ENCODE measurements around the gene PHKB. TPM values are rescaled to one million over a fixed set of nuclear protein-coding genes. Genes with fewer than 3 reads are reported as not detected.

Gene PHKB

GRCh38 chr16:47750371-47750770, 289.2 kb downstream of the PHKB start:
- no peaks in the 10 kb centered on the region for H3K36me3 ChIP-seq (ENCODE audit: insufficient read depth, low read length)
- H3K4me2 ChIP-seq (ENCODE audit: low read length), result no peak overlapping the region
- H3K9ac ChIP-seq (ENCODE audit: low read depth, low read length), result no peak overlapping the region
- no peaks in the 10 kb centered on the region for H3K27me3 ChIP-seq (ENCODE audit: control insufficient read depth, insufficient read depth, low read length)
- no peak overlapping the region for H3K4me3 ChIP-seq (ENCODE audit: low read length)
- H3K9me3 ChIP-seq (replicated peaks; ENCODE audit: low read length), result no peaks in the 10 kb centered on the region
- no peaks in the 10 kb centered on the region for H3K4me1 ChIP-seq (ENCODE audit: control insufficient read depth, insufficient read depth, low read length)

Small RNA genes within 50 kb of the gene (small RNA-seq; reads per million reads assigned to genes)
- gene RNA5SP425, result not detected

All from skeletal muscle satellite cell (primary cell).